Measurements from ENCODE around the gene SLC2A1. TPM values are rescaled to one million over a fixed set of nuclear protein-coding genes. Genes with fewer than 3 reads are reported as not detected.

SLC2A1 gene
- polyA plus RNA-seq, result 90.6 TPM

DNA sequence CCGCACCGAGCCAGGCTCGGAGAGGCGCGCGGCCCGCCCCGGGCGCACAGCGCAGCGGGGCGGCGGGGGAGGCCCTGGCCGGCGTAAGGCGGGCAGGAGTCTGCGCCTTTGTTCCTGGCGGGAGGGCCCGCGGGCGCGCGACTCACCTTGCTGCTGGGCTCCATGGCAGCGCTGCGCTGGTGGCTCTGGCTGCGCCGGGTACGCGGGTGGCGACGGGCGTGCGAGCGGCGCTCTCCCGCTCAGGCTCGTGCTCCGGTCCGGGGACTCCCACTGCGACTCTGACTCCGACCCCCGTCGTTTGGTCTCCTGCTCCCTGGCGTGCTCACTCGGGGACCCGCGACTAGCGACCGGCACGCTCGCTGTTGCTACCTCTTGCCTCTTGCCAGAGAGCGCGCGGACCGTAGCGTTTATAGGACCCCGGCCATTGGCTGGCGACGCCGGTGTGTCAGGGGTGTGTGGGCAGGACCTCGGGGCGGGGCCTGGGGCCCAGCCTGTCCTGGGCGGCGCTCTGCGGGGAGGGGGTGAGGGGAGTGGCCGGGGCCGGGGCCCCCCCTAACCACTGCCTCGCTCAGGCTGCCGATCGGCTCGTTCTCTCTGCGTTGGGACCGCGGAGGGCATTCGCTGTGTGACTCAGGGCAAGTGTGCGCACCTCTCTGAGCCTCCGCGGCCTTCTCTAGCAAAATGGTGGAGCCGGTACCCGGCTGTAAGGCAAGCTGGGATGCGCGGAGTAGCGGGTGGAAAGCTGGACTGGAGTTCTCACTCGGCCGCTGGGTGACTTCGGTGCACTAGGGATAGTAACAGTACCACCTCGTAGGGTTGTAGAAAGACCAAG lies at the start of gene SLC2A1:
Gene SLC2A1 (minus strand): TSS at position 381 of the 832 bp plus-strand sequence. CDS start 217 bp downstream, at position 164.
- Mint-ChIP-seq H3K9me3 (peaks cover 0 to 2% (median 0%) of the 10 kb centered on the region in 3 donors), H3K27me3 (peaks cover 1% of the 10 kb centered on the region), H3K4me3 (peak within 1 kb of the TSS; percentile 99 to 100 (median 100)), H3K27ac (peak within 1 kb of the TSS; percentile 95 to 98 (median 96)), H3K36me3 (peaks cover 12% of the 10 kb centered on the region), H3K4me1 (peaks cover 35 to 50% (median 45%) of the 10 kb centered on the region in 3 donors)

DNA sequence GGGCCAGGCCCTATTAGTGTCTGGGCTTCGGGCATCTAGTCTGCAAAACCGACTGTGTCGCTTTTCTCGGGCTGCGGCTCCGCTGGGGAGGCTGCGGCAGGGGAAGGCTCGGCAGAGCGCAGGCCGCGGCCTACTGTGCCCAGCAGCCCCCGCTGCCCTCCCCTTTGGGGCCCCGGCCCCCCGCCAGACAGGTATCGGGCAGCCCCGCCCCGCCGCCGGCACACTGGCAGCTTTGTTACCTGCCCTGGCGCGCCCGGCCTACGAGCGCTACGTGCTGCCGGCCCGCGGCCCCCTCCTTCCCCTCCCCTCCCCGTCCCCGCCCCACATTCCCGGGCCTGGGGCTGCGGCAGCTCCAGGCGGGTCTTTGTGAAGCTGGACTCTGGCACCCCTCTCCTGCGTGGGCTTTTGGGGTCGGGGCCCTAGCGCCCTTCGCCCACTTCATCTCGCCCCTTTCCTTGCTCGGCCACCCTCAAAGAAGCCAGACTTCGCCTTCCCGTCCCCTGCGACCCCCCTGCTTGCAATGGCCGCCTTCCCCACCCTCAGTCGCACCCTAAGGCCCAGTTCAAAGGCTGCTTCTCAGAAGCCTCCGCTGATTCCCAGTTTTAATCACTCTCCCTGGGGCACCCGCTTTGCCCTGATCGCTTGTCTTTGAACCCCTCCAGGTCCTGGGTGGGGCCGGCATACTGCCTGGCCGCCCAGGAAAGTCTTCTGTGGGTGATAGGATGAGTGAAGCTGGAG lies 48.9 kb upstream of the SLC2A1 start:
- no peak overlapping the region for H3K4me3 Mint-ChIP-seq
- H3K27ac Mint-ChIP-seq, result peak overlapping the region in 1 of 3 donors; percentile 69
- H3K9me3 Mint-ChIP-seq, result no peaks in the 10 kb centered on the region
- peaks cover 2% of the 10 kb centered on the region for H3K27me3 Mint-ChIP-seq
- no peaks in the 10 kb centered on the region for H3K36me3 Mint-ChIP-seq
- H3K4me1 Mint-ChIP-seq, result peaks cover 2 to 6% (median 6%) of the 10 kb centered on the region in 3 donors

DNA sequence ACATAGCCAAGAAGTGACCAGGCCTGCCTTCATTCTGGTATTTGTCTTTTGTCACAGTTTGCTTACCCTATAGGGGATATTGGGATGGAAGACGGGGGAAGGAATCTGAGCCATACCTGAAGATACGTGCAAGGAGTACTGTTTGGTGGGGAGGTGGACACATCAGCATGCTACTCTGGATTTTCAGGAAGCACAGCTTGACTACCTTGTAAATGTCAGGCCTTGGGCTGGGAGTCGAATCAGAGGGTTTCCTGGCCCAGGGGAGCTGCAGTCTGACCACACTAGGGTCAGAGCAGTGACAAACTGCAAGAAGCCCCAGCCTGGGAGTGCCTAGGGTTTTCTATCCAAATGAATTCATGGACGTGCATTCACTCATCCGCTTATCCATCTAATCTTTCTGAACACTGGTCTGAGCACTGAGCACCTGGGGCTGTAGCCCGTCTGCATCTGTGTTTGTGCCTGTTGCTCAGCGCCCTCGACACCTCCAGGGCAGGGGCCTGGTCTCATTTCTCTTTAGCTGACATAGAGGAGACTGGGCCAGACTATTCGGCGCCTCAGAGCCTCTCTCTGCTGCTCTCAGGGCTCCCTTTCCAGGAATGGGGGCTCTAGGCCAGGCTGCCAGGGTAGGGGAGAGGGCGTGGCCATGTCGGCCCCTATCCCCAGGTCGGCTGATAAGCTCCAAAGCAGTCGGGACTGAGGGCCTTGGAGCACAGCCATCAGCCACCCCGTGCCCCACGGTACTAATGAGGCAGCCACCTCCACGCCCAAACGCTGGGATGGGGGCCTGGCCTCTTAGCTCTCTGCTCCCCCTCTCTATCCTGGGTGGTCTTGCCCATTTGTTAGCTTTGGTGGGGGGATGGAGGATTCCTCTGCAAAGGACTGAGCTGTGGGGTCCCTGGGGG lies 47.0 kb upstream of the SLC2A1 start:
- Mint-ChIP-seq H3K27ac (no peak overlapping the region), H3K27me3 (no peaks in the 10 kb centered on the region), H3K9me3 (no peaks in the 10 kb centered on the region), H3K36me3 (no peaks in the 10 kb centered on the region), H3K4me3 (no peak overlapping the region), H3K4me1 (peaks cover 6 to 10% (median 6%) of the 10 kb centered on the region in 3 donors)

DNA sequence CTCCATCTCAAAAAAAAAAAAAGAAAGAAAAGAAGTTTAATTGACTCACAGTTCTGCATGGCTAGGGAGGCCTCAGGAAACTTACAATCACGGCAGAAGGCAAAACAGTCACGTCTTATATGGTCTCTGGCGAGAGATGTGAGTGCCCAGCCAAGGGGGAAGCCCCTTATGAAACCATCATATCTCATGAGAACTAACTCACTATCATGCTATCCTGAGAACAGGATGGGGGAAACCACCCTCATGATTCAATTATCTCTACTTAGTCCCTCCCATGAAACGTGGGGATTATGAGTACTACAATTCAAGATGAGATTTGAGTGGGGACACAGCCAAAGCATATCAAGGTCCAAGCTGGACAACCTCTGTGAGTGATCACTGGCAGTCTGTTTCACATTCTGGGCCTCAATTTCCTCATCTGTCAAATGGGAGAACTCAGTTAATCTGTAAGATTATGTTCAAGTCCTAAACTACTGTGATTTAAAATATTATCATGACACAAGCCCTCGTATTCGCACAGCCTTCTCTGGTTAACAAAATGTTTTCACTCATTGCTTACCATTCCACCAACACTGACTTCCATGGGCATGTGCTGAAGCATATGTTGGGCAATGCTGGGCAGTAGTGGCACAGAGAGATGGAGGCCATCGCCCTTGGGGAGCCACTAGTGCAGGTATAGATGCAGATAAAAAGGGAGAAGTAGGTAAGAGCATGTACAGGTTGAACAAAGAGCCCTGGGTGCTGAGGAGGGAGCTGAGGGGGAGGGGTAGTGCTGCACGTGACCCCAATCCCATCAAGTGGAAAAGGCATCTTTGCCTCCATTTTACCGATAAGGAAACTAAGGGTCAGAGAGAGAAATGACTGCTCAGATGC lies 46.2 kb upstream of the SLC2A1 start:
- H3K36me3 Mint-ChIP-seq, result no peaks in the 10 kb centered on the region
- no peak overlapping the region for H3K27ac Mint-ChIP-seq

DNA sequence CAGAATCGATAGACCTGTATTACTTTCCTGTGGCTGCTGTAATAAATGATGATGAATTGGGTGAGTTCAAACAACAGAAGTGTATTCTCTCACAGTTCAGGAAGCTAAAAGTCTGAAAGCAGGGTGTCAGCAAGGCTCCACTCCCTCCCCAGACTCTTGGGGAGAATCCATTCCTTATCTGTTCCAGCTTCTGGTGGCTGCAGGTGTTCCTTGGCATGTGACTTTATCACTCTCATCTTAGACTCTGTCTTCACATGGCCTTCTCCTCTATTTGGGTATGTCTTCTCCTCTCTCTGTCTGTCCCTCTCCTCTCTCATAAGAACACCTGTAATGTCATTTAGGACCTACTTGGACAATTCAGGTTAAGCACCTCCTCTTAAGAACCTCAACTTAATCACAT lies 44.1 kb upstream of the SLC2A1 start:
- Mint-ChIP-seq H3K27ac (no peak overlapping the region), H3K4me3 (no peak overlapping the region), H3K27me3 (no peaks in the 10 kb centered on the region), H3K36me3 (no peaks in the 10 kb centered on the region), H3K9me3 (no peaks in the 10 kb centered on the region), H3K4me1 (peaks cover 0 to 9% (median 3%) of the 10 kb centered on the region in 3 donors)

More for the DNA sequence above, 46.2 kb upstream of the SLC2A1 start:
- H3K27me3 Mint-ChIP-seq, result no peaks in the 10 kb centered on the region
- peak overlapping the region in 1 of 4 donors; percentile 49 for H3K4me3 Mint-ChIP-seq
- peaks cover 6 to 10% (median 6%) of the 10 kb centered on the region in 3 donors for H3K4me1 Mint-ChIP-seq
- no peaks in the 10 kb centered on the region for H3K9me3 Mint-ChIP-seq

- Mint-ChIP-seq H3K27me3 (no peaks in the 10 kb centered on the region), H3K4me3 (no peak overlapping the region), H3K4me1 (peaks cover 0 to 9% (median 3%) of the 10 kb centered on the region in 3 donors), H3K9me3 (no peaks in the 10 kb centered on the region), H3K27ac (no peak overlapping the region), H3K36me3 (no peaks in the 10 kb centered on the region)
These were observed 43.4 kb upstream of the SLC2A1 start for GRCh38 chr1:43002116-43002515.

GRCh38 chr1:43001434-43001833 lies 42.8 kb upstream of the SLC2A1 start:
- H3K9me3 Mint-ChIP-seq, result no peaks in the 10 kb centered on the region
- H3K4me1 Mint-ChIP-seq, result peaks cover 0 to 11% (median 3%) of the 10 kb centered on the region in 3 donors
- H3K27ac Mint-ChIP-seq, result no peak overlapping the region
- H3K4me3 Mint-ChIP-seq, result no peak overlapping the region
- no peaks in the 10 kb centered on the region for H3K36me3 Mint-ChIP-seq
- H3K27me3 Mint-ChIP-seq, result no peaks in the 10 kb centered on the region

GRCh38 chr1:43000271-43000670 lies 41.6 kb upstream of the SLC2A1 start:
- Mint-ChIP-seq H3K36me3 (no peaks in the 10 kb centered on the region), H3K27me3 (no peaks in the 10 kb centered on the region), H3K9me3 (no peaks in the 10 kb centered on the region), H3K27ac (no peak overlapping the region), H3K4me1 (peaks cover 0 to 11% (median 3%) of the 10 kb centered on the region in 3 donors), H3K4me3 (no peak overlapping the region)

DNA sequence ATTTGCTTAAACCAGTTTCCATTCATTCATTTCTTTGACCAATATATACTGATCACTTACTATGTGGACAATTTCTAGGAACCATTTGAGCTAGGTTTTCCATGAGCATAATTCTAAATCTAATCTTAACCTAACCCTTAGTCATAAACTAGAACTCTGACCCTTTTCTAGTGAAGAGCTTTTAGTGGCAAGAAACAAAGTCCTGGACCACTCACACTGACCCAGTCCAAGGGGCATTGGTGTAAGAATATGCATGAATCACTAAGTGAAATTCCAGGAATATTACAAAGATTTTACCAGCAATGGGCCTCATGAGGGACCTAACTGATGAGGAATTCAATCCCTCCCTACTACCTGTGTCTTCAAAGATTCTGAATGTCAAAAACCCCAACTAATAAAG lies 40.6 kb upstream of the SLC2A1 start:
- Mint-ChIP-seq H3K36me3 (no peaks in the 10 kb centered on the region), H3K9me3 (no peaks in the 10 kb centered on the region), H3K4me3 (no peak overlapping the region), H3K27me3 (no peaks in the 10 kb centered on the region), H3K27ac (no peak overlapping the region), H3K4me1 (peaks cover 3 to 14% (median 5%) of the 10 kb centered on the region in 3 donors)

GRCh38 chr1:42998386-42998785 lies 39.7 kb upstream of the SLC2A1 start:
- peaks cover 2% of the 10 kb centered on the region for H3K27me3 Mint-ChIP-seq
- H3K9me3 Mint-ChIP-seq, result no peaks in the 10 kb centered on the region
- no peaks in the 10 kb centered on the region for H3K36me3 Mint-ChIP-seq
- H3K27ac Mint-ChIP-seq, result no peak overlapping the region
- peaks cover 11 to 22% (median 11%) of the 10 kb centered on the region in 3 donors for H3K4me1 Mint-ChIP-seq
- no peak overlapping the region for H3K4me3 Mint-ChIP-seq

DNA sequence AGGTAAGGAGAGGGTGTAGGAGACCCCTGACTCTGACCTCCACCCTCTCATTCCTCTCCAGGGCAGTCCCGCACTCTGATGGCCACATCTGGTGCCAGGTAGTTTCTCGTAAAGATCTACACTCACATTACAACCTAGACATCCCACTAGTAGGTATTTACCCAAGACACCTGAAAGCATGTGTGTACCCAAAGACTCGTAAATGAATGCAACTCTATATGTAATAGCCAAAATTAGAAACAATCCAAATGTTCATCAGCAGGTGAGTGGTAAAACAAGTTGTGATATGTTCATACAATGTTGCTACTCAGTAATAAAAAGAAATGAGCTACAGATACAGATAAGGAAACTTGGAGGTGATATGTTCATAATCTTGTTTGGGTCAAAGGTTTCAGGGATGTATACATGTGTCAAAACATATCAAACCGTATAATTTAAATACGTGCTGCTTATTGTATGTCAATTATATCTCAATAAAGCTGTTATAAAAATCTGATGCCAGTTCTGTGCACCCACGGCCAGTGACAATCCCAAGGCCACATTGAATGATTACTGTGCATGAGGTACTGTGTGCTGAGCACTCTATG lies 37.8 kb upstream of the SLC2A1 start:
- H3K4me1 Mint-ChIP-seq, result peaks cover 9 to 14% (median 11%) of the 10 kb centered on the region in 3 donors
- H3K27ac Mint-ChIP-seq, result no peak overlapping the region
- H3K27me3 Mint-ChIP-seq, result peaks cover 2% of the 10 kb centered on the region
- no peaks in the 10 kb centered on the region for H3K9me3 Mint-ChIP-seq
- peaks cover 1% of the 10 kb centered on the region for H3K36me3 Mint-ChIP-seq
- H3K4me3 Mint-ChIP-seq, result no peak overlapping the region

GRCh38 chr1:42993502-42994136 lies 35.0 kb upstream of the SLC2A1 start:
- Mint-ChIP-seq H3K36me3 (peaks cover 2% of the 10 kb centered on the region), H3K27ac (no peak overlapping the region), H3K4me1 (peaks cover 9 to 17% (median 11%) of the 10 kb centered on the region in 3 donors), H3K27me3 (peaks cover 2% of the 10 kb centered on the region), H3K9me3 (peaks cover 0 to 9% (median 2%) of the 10 kb centered on the region in 3 donors), H3K4me3 (peak overlapping the region in 1 of 4 donors; percentile 72)

- H3K27ac Mint-ChIP-seq, result no peak overlapping the region
- peaks cover 0 to 9% (median 2%) of the 10 kb centered on the region in 3 donors for H3K9me3 Mint-ChIP-seq
- H3K4me3 Mint-ChIP-seq, result no peak overlapping the region
- H3K36me3 Mint-ChIP-seq, result peaks cover 2% of the 10 kb centered on the region
- H3K27me3 Mint-ChIP-seq, result peaks cover 2% of the 10 kb centered on the region
- peaks cover 9 to 17% (median 11%) of the 10 kb centered on the region in 3 donors for H3K4me1 Mint-ChIP-seq
These were observed 33.4 kb upstream of the SLC2A1 start for GRCh38 chr1:42992054-42992571.

All from IgD-negative memory B cell (primary cell).